GM18502 (cell line): ENCODE measurements around the gene IMPA2.

Experiments used
- ATAC-seq: cut with Tn5 transposase; IDR thresholded peaks from one replicate; pipeline ENCODE4 v1.9.1; 2021; ENCODE audit warnings: mild to moderate bottlenecking; ENCODE audit not compliant: unreplicated experiment, poor library complexity

The IMPA2 gene

GRCh38 chr18:12041561-12041960 is 60.3 kb downstream of the IMPA2 start:
- no peak for ATAC-seq

GRCh38 chr18:12043811-12044210 is 62.5 kb downstream of the IMPA2 start:
- no peak for ATAC-seq

GRCh38 chr18:12044591-12044990 is 63.3 kb downstream of the IMPA2 start:
- no peak for ATAC-seq

- ATAC-seq = no peak
Measured at GRCh38 chr18:12046046-12046750, 64.9 kb downstream of the IMPA2 start.

GRCh38 chr18:12046751-12047335 is 65.5 kb downstream of the IMPA2 start:
- no peak for ATAC-seq

- no peak for ATAC-seq
Measured at GRCh38 chr18:12048010-12048826, 66.9 kb downstream of the IMPA2 start.

- ATAC-seq = no peak
Measured at GRCh38 chr18:12048827-12049175, 67.5 kb downstream of the IMPA2 start.

GRCh38 chr18:12049978-12050811 is 68.9 kb downstream of the IMPA2 start:
- ATAC-seq = peak; percentile 93

GRCh38 chr18:12052866-12053265 is 71.6 kb downstream of the IMPA2 start:
- ATAC-seq = no peak

GRCh38 chr18:12053289-12053688 is 72.0 kb downstream of the IMPA2 start:
- ATAC-seq = peak; percentile 51

GRCh38 chr18:12056034-12056883 is 75.0 kb downstream of the IMPA2 start:
- ATAC-seq = no peak

- ATAC-seq = no peak
Measured at GRCh38 chr18:12056884-12057402, 75.6 kb downstream of the IMPA2 start.

GRCh38 chr18:12057419-12058039 is 76.2 kb downstream of the IMPA2 start:
- no peak for ATAC-seq

- ATAC-seq = no peak
Measured at GRCh38 chr18:12059334-12060181, 78.3 kb downstream of the IMPA2 start.

GRCh38 chr18:12060182-12060870 is 79.0 kb downstream of the IMPA2 start:
- no peak for ATAC-seq

GRCh38 chr18:12061685-12062084 is 80.4 kb downstream of the IMPA2 start:
- no peak for ATAC-seq

GRCh38 chr18:12062974-12063373 is 81.7 kb downstream of the IMPA2 start:
- no peak for ATAC-seq
